Central memory CD4-positive, alpha-beta T cell (primary cell): ENCODE data around the gene PTPRG.

Source experiments
- DNase-seq: peaks from one replicate; pipeline ENCODE4 v3.0.0; 2022

The PTPRG gene

DNA sequence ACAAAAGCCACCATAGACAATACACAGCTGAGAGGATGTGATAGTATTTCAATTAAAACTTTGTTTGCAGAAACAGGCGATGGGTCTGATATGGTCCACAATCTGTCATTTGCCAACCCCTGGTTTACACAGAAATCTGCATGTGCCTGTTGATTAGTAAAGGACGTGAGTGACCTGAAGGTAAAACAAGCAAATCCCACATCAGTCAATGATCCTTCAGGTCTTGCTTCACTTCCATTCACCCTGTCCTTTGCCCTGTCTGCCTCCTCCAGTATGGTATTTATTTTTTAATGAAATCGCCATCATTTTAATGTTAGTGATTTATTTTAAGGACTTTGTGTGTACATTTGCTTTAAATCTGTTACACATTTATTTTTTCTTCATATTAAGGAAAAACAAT is 645.8 kb downstream of the PTPRG start:
- DNase-seq: no peak

DNA sequence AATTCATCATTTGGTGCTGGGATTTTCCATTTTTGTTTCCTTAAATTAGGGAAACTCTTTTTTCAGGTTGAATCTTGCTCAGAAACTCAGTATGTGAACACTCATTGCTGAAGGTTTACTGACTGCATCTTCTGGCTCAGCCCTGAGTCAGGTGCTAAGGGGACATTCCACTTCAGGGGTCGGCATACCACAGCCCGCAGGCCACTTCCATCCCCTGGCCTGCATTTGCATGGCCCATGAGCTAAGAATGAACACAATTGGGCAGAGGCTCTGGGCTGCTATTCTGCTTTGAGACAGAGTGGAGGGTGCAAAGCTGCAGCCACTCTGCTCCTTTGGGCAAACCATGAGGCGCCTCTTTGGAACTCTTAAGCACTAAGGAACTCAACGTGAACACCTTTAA is 647.0 kb downstream of the PTPRG start:
- DNase-seq: no peak

DNA sequence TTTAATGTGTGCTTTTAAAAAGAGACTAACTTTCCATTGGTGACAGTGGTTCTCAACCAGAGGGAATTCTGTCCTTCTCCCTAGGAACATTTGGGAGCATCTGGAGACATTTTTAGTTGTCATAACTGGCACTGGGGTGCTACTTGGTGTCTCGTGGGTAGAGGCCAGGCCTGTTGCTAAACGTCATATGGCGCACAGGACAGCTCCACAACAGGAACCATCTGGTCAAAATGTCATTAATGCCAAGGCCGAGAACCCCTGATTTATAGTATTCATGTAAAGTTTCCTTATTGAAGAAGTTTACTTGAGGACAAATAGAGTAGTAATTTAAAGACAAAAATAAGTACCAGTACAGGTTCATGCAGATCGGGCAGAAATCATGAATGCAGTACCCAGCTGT is 647.7 kb downstream of the PTPRG start:
- no peak for DNase-seq

DNA sequence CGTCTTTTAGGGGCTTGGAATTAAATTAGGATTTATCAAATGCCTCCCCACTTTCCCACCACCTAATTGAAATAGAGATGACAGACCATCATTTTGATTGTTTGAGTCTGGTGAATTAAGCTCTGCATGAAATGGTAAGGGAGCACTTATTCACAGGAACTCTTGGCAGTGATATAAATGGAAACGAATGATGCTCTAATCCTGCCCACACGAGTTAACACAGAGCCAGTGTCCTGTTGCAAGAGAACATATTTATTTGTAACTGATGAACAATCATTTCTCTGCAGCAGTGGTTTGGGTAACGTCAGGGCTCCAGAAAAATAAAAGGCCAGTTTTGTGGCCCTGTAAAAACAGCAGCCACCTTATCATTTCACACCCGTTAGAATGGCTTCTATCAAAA is 648.6 kb downstream of the PTPRG start:
- DNase-seq: no peak

DNA sequence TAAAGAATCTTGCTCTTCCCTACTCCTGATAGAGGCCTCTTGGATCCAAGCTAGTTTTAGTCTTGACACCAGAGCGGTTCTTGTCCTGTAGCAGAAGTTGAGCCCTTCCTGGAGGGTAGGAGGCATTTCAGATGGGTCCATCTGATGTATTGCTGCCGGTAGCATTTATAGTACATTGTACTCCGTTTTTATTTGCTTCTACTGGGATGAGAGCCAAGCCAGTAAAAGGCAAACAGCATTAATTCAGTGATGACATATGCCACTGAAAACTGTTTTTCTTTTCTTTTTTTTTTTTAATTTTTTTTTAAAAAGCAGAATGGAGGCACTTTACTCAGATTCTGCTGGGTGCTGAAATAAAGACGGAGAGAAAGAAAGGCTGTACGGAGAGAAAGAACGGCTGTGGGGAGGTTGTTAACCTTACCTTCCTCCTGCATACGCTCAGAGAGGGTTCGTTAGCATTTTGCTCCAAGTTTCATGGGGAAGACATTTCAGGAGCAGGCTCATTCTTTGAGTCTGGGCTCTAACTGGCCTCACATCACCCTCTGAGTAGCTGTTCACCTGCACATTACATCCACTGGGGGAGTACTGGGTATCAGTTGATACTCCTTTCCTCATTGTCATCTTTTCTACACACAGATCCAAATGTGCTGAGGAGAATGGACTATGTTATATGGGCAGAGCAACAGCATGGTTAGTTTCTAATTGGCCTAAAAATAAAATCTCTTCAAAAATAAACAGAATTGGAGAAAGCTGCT is 650.5 kb downstream of the PTPRG start:
- no peak for DNase-seq

DNA sequence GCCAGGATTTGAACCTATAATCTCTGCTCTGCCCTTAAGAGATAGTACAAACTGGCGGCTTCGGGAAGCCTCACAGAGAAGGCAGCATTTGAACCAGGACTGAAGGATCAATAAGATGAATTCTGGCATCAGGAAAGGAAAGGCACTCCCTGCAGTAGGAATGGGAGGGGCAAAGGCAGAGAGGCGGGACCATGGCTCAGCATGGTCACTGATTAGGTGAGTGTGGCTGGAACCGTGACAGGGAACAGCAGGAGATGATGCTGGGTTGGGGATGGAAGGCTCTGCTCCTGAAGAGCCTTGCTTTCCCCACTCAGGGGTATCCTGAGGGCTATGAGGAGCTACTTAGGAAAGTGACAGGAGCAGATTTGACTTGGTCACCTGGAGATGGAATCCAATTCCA is 653.5 kb downstream of the PTPRG start:
- no peak for DNase-seq

DNA sequence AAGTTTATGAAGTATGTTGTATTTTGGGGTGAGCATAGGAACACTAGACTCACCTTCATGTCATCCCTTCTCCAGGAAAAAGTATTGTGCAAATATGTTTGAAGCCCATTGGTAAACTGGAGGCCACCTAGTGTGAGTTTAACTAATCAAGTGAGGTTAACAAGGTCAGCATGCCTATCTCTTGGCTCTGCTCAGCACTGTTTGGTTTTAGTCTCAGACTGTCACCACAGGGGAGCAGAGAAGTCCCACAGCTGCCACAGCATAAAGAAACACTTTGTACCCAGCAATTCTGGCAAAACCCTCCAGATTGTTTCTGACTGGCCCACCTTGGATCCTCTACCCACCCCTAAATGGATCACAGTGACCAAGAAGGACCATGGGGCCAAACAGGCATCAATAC is 659.2 kb downstream of the PTPRG start:
- DNase-seq: no peak

DNA sequence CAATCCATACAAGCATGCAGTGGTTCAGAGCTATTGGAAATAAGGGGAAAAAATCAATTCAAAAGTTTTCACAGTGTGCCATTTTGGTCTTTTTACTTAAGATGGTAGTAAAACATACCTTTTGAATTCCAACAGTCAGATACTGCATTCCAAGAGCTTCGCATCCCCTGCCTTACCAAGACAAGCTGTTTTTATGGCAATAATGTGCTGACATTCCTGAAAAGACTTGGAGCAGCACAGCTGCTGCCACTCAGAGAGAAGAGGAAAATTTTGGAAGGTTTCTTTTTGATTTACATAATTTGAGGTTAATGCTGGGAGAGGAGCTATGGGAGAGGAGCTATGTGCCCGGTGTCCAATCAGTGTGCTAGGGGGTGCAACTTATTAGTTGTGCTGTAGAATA is 663.7 kb downstream of the PTPRG start:
- DNase-seq: no peak

DNA sequence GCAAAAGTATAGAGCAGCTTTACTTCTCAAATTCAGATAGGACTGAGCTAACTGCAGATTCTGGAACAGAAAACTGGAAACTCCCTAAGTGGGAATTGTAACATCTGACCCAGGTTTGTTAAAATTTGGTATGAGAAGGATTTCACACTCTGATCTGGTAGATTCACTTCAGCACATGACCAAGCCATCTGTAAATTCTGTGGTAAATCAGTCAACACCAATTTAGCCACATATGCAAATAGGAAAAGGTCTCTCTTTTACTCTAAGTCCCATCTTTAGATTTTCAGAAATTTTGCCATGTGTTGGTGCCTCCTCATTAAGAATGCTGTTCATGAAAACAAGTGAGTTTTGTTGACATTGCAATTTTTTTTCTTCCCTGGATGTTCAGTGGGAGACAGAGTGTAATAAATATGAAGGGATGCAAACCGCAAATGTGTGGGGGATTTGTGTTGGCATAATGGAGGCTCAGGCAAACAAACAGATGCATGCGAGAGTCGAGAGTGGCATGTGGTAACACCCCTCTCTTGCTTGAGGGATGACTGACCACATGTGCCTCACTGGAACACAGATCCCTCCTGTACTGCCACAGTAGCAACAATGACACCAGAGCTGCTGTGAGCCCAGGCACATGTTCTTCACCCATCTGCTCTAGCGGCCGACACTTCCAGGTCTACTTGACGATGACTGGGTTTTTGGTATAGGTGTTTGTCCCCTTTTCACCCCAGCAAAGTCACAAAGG is 665.4 kb downstream of the PTPRG start:
- no peak for DNase-seq

- no peak for DNase-seq
Observed at GRCh38 chr3:62228467-62228866, 667.1 kb downstream of the PTPRG start.

- no peak for DNase-seq
Observed at GRCh38 chr3:62229211-62229610, 667.8 kb downstream of the PTPRG start.

DNA sequence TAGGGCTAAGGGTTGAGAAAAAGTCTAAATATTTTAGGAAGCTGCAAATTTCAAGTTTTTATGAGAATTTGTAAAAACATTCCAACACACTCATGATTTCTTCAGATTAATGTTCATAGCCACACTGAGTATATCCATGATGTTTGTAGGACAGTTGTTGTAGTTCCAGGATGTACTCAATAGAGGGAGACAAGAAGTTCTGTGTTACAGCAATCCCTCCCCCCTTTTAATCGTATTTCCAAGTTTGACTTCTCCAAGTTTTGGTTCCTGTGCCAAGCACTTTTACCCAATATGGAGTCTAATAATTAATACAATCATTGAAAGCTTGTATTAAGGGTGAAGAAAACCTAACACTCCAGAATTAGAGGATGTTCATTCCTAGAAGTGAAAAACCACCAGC is 668.5 kb downstream of the PTPRG start:
- no peak for DNase-seq

DNA sequence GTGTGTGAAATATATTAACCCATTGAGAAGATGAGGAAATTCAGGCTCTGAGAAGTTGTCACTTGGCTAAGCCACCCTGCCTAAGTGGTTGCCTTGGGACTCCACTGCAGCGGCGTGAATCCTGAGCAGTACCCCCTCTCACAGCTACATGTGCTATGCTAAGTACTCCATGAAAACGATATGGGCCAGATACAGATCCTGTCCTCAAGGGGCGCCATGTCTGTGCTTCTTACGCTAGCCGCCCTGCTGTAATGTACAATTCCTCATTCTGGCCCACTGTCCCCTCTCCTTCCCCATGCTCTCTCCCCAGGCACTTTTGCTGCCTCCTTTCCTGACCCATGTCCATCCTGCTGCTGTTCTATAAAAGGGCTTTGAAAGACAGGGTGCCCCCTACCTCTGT is 671.7 kb downstream of the PTPRG start:
- no peak for DNase-seq

- no peak for DNase-seq
Observed at GRCh38 chr3:62236016-62236415, 674.6 kb downstream of the PTPRG start.

- no peak for DNase-seq
Observed at GRCh38 chr3:62237286-62237948, 676.0 kb downstream of the PTPRG start.

GRCh38 chr3:62238003-62238402 is 676.6 kb downstream of the PTPRG start:
- no peak for DNase-seq

DNA sequence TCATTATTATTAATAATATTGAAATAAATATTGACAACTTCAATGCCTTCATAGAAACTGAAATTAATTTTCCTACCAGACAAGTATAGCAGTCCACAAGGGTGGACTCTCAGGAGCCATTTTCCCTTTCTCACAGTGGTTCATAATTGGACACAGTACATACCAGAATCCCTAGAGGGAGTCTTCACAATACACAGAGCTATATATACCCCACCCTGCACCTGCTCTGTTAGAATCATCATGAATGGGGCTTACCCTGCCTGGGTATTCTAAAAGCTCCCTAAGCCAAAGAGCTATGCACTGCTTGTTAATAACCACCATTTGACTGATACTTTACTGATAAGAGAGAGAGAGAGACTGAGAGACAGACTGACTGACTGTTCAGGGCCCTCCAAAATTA is 677.1 kb downstream of the PTPRG start:
- DNase-seq: no peak

- DNase-seq: no peak
Observed at GRCh38 chr3:62241279-62241678, 679.9 kb downstream of the PTPRG start.

DNA sequence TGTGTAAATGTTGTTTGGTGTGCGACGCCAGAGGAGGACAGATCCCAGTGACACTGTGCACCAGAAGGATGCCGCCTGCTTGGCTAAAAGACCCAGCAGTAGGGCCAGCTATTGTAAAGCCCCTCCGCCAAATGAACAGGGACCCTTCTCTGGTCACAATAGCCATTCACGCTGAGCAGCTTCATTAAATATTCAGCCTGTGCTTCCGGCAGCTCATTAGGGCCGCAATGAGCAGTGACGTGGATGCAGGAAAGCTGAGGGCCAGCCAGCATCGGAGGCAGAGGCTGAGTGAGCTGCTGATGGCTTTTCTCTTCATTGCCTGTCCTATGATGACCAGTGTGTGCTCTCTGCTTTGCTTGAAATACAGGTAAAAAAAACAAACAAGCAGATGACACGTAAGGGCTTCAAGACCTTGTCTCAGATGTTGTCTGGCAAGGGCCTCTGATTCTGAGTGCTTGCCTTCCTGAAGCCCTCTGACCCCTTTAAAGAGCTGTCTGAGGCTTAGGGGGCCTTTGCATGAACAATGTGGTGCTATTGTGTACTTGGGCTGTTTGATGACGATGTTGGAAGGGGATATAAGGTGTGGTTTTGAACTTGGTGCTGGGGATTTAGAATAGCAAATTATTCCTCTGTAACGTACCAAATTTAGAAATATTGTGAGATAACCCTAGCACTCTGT is 681.6 kb downstream of the PTPRG start:
- DNase-seq: no peak

DNA sequence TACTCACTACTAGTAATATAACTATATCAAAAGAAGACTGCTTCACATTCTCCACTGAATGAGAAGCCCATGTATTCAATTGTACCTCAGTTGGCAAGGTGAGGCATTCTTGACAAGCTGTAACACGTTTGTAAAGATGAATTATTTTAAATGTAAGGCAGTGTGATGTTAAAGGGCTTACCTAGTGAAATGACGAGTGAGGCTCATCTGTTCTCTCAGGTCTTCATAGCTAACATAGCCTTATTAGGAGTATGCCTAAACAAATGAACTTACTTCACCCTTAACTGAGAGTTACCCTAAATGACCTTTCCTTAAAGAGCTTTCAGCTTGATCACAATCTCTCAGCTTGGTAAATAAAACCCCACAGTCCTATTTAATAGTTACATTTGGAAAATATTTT is 684.7 kb downstream of the PTPRG start:
- no peak for DNase-seq

DNA sequence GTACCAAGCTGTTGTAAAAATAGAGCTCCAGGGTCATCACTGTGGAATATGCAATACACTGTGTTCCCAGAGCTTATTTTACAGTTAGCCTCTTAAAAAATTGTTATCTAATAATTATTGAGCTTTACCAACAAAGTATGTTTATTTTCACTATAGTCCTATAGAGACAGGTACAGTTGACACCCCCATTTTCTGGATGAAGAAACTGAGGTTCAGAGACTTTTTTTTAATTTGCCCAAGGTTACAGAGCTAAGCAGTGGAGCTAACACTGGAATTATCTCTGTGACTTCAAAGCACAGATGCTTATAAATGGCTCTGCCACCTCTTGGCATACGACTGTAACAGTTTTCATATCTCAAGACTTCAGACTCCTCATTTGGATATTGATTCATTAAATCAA is 685.6 kb downstream of the PTPRG start:
- no peak for DNase-seq

DNA sequence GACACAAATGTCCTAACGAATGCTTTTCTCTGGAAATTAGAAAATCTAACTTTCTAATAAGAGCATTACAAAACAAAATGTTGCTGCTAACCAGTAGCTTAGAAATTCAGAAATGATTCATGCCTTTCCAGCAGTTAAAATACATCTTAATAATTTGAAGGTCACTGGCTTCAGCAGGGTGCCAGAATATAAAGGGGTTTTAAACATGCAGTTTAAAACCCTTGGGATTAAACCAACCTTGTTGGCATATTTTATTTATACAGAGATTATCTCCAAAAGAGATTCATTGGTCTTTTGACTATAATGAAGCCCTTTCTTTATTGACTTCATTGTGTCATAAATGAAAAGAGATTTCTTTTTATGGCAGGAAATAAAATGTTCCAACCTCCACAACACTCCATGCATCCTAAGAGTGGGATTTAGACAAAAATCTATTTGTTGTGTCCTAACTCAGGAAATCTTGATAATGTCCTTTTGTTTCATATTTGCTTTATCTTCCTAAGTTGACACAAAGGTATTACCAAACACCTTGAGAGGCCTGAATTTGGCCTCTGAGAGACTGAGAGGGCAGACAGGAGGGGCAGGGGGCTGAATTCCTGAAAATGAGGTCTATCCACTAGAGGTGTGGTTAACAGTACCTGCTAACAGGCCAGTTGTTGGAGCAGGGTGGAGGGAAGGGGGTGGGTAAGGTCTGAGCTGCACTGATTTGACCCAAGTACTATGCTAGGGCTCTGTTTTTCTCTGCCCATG is 687.5 kb downstream of the PTPRG start:
- no peak for DNase-seq

GRCh38 chr3:62249484-62249776 is 688.1 kb downstream of the PTPRG start:
- no peak for DNase-seq
